GDM1 (cell line): ENCODE results near the gene TSPO2.
A peak's percentile ranks its signal among the peaks of the same experiment; 100 is the strongest.

Experiments used
- DNase-seq: peaks from one replicate; lab custom pipeline; 2025; lab: John Stamatoyannopoulos, UW

Gene TSPO2

DNA sequence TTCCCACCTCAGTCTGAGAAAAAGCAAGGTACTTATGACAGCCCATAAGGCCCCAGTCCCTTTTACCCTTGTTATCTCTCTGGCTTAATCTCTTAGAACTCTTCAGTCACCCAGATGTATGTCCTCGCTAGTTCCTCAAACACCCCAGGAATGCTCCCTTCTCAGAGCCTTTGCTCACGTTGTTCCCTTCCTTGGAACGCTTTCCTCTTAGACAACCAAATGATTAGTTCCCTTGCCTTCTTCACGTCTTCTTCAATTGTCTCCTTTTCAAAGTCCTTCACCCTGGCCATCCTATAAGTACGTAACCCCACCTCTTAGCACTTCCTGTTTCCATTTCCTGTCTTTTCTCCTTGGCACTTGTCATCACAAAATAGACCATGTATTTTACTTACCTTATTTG, 9.6 kb downstream of the TSPO2 start:
- no peak for DNase-seq

DNA sequence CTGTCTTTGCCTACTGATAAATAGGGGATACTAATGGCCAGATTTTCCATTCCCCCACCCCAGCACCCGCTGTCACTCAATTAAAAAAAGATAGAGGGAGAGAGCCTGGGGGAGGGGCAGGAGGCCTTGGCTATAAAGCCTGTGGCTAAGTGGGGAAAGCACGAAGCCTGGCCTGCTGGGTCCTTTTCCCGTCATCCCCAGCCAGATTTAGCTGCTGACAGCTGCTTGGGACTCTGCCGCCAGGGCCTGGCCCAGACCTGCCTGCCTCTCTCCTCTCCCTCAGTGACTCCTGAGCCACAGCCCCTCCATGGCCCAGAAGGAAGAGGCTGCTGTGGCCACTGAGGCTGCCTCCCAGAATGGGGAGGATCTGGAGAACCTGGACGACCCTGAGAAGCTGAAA, 10.8 kb downstream of the TSPO2 start, which contains the start of gene APOBEC2:
TSS of gene APOBEC2 (plus strand) at position 162 of the 400 bp plus-strand sequence. CDS start at position 308, 146 bp downstream.
- no peak for DNase-seq

DNA sequence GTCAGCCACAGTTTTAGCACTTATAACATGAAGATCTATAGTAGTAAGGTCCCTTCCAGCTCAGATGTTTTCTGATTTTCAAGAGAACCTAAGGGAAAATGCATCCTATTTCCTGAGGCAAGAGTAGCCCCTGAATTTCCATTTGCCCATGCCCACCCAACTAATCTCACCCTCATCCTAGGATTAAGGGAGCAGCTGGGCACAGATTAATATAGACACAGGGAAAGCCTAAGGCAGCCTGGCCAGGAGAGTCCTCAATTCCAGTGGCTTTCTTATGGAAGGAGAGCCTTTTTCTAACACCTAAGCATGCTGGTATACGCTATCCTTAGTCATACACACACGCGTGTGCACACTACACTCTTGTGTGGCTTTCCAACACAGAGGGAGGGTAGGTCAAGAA, 12.2 kb downstream of the TSPO2 start:
- DNase-seq: no peak

DNA sequence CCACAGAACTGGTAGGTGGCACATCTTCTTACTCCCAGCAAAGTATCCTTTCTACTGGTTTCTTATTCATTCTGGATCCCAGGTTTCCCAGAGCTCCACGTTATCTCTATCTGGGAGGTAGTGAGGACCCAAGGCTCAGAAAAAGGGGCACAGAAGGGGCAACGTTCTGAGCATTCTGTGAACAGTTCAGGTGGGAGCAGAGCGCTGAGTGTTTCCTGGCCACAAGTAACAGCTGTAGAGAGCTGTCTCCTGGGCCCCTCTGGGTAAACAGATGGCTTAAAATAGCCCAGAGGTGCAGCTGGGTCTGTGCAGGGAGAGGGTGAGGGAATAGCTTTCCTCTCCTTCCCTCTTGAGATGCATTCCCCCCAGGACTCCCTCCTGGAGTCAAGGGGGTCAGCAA, 12.9 kb downstream of the TSPO2 start:
- no peak for DNase-seq

DNA sequence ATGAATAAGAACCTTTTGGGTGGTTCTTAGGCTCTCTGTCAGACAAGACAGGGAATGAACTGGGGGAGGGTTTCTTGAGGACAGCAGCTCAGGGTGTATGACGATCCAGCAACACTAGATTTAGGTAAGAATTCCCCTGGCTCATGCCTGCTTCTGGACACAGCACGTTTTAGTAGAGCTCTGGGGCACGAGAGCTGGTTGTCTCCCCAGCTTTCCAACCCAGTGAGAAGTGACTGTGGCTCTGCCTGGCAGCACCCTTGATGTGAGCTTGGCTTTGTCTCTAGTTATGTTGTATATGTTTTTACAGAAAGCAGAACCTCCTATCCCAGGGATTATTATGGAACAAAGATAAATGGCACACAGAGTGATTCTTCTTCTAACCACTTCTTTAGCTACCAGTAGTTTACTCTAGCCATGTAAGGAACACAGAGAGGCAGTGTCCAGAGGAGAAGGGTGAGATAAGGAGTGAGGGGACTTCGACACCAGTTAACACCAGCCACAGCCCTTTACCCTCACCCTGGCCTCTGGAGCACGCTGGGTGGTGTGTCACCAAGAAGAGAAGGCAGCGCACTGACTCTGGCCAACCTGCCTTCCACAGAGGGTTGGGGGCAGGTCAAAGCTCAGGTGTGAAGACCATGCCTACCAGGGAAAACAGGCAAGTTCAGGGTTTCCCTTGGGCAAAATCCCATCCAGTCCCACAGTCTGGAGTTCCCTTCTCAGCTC, 14.7 kb downstream of the TSPO2 start:
- DNase-seq: no peak

DNA sequence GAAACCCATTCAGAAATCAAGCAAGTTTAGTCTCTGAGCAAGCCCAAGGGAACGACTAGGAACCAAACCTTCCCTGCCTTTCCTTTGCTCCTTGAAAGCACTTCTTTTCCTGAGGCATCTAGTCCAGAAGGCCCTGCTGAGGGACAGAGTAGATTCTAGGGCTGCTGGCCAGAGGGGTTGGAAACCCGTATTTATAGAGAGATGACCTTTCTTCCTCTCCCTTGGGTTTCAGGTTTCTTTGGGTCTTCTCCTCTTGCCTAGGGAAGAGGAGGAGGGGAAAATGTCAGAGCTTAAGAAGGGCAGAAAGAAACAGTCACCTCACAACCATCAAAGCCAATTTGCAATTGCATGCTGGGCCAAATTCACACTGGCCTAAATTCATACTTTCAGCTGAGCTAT, 16.5 kb downstream of the TSPO2 start:
- DNase-seq: no peak

DNA sequence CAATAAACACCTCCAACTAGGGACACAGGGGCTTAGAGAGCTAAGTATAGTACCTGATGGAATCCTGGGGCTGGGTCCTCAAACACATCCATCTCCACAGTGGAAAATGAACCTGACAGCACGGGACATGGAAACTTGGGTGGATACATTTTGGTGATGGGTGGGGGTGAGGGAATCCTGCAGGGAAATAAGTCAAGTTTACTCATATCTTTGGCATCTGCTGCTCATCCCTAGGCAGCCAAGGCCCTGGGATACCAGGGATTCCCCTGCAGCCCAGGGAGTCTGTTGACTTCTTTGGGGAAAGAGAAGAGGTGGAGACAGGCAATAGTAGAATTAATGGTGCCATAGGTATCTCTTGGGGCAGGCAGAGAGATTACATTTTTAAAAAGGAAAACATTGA, 17.3 kb downstream of the TSPO2 start:
- DNase-seq: no peak

DNA sequence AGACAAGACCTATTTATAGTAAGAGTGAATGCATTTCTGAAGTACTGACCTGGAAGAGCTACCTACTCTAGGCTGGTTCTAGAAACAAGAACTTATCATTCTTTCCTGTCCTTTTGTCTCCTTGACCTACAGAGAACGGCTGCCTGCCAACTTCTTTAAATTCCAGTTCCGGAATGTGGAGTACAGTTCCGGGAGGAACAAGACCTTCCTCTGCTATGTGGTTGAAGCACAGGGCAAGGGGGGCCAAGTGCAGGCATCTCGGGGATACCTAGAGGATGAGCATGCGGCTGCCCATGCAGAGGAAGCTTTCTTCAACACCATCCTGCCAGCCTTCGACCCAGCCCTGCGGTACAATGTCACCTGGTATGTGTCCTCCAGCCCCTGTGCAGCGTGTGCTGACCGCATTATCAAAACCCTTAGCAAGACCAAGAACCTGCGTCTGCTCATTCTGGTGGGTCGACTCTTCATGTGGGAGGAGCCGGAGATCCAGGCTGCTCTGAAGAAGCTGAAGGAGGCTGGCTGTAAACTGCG, 19.0 kb downstream of the TSPO2 start:
- DNase-seq: no peak

DNA sequence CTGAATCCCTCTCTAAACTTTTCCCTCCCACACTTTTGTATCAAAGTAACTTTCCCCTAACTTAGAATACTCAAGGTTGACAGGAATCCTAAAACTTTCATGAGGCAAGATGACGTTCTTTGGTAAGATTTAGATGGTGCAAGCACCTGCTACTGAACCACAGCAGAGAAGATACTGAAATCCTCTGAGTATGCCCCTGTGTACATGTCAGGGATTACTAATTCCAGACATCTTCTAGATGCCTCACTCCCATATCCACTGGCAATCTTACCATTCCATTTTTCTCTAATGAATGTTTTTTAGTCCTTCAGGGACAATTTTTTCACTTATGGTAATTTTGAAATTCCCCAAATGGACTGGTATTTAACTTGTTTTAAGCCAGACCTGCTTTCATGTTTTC, 19.8 kb downstream of the TSPO2 start:
- no peak for DNase-seq

DNA sequence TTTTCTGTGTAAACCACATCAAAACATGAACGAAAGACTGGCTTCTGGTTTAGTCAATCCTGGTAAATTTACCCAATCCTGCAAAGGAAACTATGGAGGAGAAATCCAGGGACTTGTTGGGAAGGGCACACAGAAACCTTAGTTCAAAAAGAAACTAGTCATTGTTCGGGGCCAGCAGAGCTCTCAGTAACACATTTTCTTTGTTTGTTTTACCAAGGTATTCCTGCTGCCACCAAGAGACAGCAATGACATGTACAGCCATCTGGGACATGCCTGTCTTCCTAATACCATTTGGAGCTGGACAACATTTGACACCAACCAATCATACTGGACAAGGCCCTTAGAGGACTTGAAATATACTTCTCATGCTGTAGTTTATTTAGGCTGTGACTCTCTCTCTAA, 21.6 kb downstream of the TSPO2 start:
- DNase-seq: no peak

DNA sequence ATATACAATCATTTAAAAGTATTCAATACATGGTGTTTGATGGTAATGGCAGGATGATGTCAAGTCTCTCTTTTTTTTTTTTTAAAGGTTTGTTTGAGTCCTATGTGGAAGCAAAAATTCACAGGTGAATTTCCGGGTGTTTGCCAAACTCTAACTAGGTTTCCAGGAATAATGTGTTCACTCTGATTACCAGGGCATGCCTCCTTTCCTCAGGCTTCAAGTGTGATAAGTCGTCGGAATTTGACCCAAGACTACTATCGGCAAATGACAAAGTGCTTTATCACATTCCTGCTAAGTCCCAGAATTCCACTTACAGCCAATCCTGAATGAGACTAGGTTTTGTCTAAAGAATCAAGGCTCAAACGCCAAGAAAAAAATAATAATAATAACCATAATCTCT, 22.6 kb downstream of the TSPO2 start:
- no peak for DNase-seq

DNA sequence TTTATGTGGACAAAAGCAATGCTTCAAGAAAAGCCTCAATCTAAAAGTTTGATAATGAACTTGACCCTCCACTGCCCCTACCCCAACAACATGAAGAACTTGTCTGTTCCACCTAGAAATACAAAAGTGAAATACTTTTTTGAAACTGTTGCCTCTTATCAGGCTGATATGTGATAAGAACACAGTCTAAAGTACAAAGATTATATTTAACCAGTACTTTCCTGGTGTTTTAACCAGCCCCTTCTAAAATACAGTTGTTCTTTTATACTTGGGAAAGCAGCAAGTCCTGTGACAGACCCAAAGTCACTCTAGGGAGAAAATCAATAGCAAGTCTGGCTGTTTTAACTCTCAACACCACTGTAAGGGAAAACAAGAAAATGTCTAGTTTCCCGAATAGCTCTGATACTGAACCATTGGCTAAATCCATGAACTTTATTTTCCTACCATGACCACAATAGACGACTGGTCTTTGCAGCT, 23.3 kb downstream of the TSPO2 start:
- DNase-seq: no peak

DNA sequence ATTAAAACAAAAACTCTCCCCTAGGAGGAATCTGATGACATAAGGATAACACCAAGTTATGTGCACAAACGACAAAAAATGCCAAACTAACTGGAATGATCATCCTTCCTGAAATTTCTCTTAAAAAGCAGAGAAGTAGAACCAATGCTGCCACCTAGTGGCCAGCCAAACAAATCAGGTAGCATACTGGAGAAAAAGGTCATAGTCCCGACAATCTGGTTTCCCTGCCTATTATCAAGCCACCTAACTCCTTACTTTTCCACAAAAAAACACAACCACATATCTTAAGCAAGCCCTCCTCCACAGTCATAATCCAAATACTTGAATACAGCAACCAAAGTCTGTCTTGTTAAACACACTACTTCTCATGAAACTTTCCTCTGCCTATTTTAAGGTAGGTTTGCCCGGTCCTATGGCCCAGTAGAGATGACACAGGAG, 24.6 kb downstream of the TSPO2 start:
- peak; percentile 61 for DNase-seq

DNA sequence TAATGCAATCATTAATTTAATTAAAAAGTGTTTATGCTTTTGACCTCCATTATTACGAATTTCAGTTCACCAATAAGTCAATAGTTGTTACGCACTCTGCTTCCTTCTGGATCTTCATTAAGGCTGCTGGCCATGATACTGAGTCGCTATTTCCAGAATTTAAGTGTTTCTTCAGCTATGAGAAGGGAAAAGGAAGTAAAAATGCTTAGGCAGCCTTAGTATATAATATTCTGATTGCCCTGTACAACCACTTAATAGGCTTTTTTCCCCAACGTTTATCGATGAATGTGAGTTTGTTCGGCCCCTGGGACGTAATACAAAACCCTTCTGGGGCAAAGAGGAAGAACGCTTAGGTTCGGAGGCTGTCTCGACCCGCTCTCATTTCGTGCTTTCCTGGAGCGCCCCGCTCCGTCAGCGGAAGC, 29.2 kb downstream of the TSPO2 start:
- no peak for DNase-seq

DNA sequence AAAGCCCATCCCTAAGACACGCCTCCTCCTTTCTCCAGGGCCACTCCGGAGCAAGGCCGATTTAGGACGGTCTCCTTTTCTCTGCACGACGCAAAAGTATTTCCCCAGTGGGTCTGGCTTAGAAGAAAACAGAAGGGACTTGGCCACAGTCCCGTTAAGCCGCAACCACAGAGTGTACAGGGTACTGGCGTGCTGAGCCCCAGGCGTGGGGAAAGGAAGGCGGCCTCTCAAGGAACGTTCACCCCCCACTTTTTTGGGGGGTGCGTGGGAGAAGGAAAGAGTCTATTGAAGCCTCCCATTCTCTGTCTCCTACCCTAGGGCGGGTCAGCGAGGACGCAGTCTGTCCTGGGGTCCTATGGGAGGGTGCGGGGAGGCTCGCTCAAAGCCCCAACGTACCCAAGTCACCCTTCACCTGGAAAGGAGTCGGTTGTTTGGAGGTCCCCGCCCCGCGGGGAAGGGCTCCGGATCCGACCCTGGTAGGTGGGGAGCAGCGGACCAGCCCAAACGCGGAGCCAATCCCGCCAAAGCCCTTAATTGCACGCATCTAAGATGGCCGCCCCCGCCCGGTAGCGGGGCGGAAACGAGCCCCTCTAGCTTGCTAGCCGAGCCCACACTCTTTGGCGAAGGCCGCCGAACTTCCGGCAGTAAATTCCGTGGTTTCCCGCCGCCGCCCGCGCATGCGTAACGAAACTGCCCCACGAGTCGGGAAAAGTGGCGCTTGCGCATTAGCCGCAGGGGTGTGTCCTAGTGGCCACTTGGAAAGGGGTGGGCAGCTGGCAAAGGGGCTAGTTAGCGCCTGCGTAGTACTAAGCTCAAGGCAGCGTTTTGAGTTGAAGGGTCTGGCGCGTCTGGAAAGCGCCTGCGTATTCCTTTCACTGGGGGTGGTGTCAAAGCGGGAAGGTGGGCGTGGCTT, 29.9 kb downstream of the TSPO2 start, which contains the start of gene OARD1:
TSS of gene OARD1 (minus strand) at position 434 of the 913 bp plus-strand sequence. CDS start 722 bp downstream, outside the sequence.
- DNase-seq: peak; percentile 99

DNA sequence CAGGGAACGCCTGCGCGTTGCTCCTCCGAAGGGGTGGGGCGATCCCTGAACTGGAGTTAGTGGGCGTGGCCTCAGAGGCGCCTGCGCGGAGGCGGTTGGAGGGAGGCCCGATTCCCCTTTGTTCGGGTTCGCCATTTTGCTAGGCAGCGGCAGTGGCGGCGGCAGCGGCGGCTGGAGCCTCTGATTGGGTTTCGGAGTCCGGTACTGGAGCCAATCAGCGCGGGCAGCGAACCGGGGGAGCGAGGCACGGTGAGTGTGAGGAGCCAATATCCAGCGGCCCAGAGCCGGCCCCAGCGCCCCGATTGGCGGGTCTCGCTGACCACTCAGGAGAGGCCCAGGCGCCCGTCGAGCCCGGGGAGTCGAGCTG, 30.6 kb downstream of the TSPO2 start, which contains the start of gene NFYA:
TSS of gene NFYA (plus strand) at position 139 of the 367 bp plus-strand sequence. CDS start 6,116 bp downstream, outside the sequence.
- no peak for DNase-seq

DNA sequence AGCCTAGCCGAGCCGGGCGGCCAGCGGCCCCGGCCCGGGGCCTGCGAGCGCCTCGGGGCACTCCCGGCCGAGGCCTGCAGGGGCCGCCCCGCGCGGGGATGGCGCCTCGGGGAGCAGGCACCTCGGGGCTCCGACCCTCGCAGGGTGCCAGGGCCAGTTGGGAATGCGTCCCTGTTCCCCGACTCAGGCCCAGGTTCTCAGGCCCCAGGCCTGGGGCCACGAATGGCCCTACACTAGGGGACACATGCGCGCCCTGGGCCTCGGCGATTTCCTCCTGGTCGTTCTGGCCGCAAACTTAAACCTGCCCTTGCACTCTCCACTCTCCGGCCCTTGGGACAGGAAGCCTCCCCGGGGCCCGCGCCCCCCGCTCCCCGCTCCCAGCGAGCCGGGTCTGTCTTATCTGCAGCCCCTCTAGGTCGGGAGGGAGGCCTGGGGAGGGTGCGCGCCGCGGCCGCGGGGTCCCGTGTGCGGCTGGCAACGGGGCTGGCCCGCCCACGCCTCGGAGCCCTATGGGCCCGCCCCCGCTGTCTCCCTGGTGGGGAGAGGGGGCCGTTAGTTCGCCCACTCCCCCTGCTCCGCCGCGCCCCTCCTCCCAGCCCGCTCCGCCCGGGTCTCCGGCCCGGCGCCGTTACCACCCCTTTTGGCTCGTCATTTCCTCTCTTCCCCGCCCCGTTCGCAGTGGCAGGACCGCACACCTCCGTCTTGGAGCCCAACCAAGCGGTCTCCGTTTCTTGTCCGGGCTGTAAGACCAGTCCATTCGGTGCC, 31.1 kb downstream of the TSPO2 start:
- DNase-seq: peak; percentile 82

DNA sequence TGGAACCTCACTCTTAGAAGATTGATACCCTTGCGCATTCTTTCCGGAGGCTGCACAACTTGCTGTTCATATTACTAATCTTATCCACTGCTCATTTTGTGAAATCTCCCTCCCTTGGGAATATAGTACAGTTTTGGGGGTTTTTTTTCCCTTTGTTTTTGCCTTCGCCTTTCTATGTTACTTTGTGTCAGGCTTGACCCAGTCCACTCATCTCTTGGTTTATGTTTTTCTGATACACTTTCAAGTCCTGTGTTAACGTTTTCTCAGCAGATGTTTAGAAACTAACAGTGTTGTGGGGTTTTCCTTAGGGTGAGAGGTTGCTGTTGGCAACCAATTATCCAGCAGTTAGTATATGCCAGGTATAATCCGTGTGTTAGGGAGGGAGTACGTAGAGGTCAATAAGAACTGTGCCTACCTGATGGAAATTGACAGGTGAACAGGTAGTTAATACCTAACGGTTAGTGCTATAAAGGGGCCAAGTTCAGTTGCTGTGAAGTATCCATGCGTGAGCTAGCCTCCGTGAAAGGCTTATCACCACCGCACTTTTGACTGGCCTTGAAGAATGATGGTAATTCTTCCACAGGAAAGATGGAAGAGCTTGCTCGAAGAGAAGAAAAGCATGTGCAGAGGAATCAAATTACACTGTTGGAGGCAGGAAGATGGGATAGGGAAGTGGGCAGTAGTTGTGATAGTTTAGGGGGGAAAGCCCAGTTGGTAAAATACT, 31.9 kb downstream of the TSPO2 start:
- DNase-seq: no peak

DNA sequence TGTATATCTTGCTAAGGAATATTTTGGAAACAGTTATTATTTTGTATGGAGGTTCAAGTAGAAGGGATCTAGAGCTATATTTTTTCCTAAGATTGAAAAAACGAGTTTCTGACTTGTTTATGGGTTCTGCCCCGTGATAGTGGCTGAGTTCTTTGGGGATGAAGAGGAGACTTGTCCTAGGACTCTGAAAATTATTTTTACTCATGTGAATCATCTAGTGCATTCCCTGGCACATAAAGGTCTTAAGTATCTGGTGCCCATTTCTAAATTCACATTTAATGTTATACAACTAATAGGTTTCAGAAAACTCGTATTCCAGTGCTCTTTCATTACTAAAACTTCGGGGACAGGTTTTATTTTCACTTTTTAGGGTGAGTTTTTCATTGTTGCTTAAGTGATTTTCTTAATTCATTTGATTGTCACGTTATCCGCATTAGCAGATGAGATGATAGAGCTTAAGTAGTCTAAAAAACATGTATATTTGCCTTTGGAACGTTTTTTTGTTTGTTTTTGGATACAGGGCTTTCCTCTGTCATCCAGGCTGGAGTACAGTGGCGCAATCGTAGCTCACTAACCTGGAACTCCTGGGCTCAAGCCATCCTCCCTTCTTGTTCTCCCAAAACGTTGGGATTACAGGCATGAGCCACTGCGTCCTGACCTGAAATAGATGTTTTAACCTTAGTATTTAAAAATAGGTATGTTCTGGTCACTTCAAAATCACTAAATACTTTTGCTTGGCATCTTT, 32.6 kb downstream of the TSPO2 start:
- no peak for DNase-seq
